Measurements from ENCODE around the gene CDKN1B.

GRCh38 chr12:12723681-12724420 lies 6.7 kb downstream of the CDKN1B start:
- TF ChIP-seq CTCF (conservative IDR thresholded peaks at IDR 0.05; ENCODE audit: low read length) = no peak
- no peak for TF ChIP-seq EZH2phosphoT487 (IDR thresholded peaks at IDR 0.05; ENCODE audit: borderline replicate concordance)
